NCI-H2196 (cell line): Measurements from ENCODE around the gene PIAS4.
"Not testable (repeated sequence)": the region's sequence is repeated elsewhere in the genome, so short reads cannot be mapped to it uniquely, and the experiment has no call there.

ENCODE experiments used
- DNase-seq: peaks from one replicate; lab custom pipeline; 2025; ENCODE audit not compliant: unreplicated experiment; lab: John Stamatoyannopoulos, UW

PIAS4 gene

DNA sequence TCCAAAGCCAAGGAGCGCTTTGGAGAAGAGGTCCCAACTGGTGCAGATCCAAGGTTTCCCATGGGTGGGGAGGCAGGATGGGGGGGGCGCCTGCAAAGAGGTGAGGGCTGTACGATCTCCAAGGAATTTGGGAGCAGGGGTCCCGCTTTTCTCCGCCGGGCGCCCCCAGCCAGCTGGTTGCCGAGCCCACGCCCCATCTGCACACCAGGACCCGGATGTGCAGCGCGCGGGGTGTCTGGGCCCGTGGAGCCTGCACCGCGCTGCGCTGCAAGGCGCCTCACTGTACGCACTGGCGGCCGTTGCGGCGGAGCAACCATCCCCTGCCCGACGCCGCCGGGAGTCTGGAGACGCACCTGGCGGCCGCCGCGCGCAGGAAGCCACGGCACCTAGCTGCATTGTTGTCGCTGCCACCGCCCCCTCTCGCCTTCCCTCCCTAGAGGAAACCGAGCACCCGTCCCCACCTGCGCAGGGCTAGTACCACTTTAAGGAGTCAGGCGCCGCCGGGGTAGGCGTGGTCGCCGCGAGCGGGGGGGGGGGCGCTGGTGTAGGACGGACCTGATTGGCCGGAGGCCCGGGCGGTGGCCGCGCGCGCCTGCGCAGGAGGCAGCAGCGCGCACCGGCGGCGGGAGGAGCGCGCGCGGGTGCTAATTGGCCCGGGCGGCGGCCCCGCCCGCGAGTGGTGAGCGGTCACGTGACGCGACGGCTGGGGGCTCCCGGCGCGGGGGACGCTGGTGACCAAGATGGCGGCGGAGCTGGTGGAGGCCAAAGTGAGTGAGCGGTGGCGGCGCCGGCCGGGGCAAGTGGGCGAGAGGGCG, at the start of gene PIAS4:
PIAS4 (plus strand) TSS at position 716 of the 815 bp plus-strand sequence; CDS start at position 741, 25 bp downstream.
- DNase-seq: peak; percentile 97

- no peak for DNase-seq
Measured at GRCh38 chr19:3958836-3959765, 48.4 kb upstream of the PIAS4 start.

DNA sequence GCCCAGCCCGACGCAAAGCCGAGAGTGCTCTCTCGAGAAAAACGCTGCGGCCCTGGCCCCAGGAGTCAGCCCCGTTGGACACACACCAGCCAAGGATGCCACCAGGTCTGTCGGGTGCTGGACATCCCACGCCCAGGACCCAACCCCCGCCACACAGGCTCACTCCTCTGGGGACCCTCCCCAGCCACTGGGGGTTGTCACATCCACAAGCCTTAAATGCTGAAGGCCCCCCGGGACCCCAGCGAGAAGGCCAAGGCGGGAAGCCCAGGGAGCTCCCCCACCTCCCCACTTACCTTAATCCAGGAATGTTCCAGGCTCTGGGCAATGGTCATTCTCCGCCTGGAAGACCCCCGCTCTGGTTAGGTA, 47.8 kb upstream of the PIAS4 start:
- no peak for DNase-seq

GRCh38 chr19:3961007-3961406, 46.5 kb upstream of the PIAS4 start:
- no peak for DNase-seq

DNA sequence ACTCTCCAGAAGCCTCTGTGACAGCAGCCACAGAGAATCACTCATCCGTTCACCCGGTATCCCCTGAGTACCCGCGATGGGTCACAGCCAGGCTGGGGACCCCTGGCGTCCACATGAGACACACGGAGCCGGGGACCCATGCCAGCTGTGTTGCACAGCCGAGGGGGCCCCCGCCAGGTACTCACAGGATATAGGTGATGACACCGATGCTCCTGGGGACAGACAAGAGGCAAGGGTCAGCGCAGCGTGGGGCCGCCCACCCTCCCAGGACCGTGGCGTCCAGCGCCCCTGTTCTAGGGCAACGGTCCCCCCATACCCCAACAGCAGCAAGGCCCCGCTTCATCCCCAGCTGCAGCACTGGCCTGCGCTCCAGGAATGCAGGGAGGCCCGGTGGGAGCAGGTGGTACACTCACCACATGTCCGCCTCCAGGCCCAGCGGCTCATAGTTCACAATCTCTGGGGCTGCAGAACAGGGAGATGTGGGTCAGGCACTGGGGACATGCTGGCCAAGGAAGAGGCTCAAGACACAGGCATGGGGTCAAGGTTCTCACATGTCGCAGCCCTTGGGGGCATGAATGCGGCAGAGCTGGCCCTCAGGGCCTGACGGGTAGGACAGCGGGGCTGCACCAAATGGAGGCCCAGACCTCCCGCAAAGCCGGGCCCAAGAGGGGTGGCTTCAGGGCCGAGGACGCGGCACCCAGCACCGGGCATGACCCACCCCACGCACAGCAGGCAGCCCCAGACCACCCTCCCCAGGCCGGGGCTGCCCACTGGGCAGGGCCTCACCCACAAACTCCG, 43.9 kb upstream of the PIAS4 start:
- no peak for DNase-seq

- DNase-seq: no peak
Measured at GRCh38 chr19:3964256-3965194, 43.0 kb upstream of the PIAS4 start.

- peak; percentile 41 for DNase-seq
Measured at GRCh38 chr19:3966051-3967017, 41.2 kb upstream of the PIAS4 start.

DNA sequence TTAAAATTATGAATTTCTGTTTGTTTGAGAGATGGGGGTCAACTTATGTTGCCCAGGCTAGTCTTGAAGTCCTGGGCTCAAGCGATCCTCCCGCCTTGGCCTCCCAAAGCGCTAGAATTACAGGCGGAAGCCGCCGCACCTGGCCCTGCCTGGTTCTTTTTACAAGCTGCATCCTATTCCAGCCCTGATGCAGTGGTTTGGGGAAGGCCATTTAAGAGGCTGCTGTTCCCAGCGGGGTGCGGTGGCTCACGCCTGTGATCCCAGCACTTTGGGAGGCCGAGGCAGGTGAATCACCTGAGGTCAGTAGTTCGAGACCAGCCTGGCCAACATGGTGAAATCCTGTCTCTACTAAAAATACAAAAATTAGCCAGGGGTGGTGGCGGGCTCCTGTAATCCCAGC, 39.6 kb upstream of the PIAS4 start:
- DNase-seq: not testable (repeated sequence)

DNA sequence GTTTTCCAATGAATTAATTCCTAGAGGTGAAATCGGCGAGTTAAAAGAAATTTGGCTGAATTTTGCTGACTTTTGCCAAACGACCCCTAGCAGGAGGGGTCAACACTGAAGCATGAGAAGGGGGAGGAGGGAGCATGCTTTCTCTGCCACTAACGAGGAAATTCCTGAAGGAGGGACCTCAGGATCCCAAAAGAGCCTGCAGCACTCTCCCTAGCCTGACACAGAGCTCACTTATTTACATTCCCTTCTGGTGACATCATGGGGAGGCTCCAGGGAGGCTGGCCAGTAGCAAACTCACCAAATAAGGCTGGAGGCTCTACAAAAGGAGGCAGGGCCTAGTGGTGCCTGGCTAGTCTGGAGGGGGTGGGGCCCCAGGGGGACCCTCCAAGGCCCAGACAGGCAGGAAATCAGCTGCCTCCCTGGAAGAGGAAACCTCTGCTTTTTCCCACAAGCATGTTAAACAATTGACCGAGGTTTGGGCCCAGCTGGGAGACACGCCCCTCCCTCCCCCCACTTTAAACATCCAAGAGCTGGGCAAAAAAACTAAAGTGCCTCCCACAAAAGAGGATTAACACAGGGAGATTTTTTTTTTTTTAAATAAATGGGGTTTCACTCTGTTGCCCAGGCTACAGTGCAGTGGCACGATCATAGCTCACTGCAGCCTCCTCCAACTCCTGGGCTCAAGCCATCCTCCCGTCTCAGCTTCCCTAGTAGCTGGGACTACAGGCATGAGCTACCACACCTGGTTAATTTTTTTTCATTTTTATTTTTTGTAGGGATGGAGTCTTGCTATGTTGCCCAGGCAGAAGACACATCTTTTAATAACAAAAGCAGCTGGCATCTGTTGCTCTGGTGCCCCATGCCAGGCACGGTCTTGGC, 38.7 kb upstream of the PIAS4 start:
- peak; percentile 94 for DNase-seq

DNA sequence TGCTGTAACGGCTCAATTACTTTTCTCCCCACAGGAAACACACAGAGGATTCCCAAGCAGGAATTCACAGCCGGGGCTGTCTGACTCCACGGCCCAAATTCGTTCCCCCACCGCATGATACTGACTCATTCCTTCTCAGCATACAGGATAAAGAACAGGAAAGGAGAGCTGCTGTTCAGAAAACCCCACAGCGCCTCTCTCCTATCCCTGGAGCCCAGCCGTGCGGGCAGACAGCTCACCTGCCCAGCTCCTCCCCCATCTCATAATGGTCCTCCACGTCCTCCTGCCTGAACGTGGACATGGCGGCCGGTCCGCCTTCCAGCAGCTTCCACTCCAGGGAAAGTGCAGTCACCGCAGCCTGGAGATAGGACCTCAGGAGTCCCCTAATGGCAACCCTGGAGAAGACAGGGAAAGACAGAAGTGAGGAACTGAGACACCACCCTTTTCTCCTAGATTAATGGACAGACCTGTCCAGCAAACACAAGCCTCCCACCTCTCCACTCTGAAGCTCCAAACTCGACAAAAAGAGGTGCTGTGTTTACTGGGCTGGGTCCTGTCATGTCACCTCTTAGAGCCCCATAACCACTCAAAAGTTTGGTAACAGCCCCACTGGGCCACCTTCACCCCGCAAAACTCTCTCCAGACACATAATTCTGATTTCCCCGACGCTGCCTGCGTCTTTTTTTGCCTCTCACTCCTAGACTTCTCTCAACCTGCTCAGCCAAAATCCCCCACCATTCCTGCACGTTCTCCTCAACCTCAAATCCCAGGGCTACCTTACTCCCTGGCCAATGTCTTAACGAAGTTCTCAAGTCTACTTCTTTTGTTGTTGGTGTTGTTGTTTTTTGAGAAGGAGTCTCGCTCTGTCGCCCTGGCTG, 37.9 kb upstream of the PIAS4 start:
- peak; percentile 47 for DNase-seq

GRCh38 chr19:3970313-3970807, 37.2 kb upstream of the PIAS4 start:
- no peak for DNase-seq

DNA sequence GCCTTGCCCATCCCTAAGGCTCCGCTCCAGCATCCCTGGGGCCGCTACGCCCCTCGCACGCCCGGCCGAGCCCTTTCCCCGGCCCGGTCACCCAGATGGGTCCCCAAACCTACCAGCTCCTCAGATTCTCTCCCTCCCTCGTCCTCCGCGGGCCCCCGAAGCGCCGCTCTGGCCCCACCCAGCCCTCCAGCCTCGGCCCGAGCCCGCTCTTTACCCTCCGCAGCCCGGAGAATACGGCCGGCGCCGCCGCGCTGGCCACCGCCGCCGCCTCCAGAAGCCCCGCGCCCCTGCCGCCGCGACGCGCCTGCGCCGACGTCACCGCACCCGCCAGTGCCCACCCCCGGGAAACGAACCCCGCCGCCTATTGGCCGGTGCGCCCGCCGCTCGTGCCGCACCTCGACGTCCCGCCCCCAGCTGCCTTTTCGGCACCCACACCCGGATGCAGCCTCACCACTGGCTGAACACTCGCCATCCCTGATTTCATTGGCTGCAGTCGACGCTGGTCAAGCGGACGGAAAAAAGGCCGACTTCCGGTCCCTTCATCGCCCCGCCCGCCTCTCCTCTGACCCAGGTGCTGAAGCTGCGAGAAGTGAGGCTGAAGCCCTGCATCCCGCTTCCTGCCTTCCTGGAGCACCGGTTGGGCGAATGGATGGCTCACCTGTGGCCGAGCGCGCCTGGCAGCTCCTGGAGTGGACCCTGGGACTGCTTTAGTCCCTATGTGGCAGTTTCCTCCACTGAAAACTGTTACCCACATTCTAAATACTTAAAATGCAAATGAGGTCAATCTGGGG, 36.5 kb upstream of the PIAS4 start, which contains the start of gene DAPK3:
DAPK3 (minus strand) TSS at position 292 of the 791 bp plus-strand sequence. CDS start 1,364 bp downstream, outside the sequence.
- DNase-seq: peak; percentile 98

GRCh38 chr19:3975144-3975543, 32.4 kb upstream of the PIAS4 start:
- no peak for DNase-seq

GRCh38 chr19:3975637-3976087, 31.9 kb upstream of the PIAS4 start:
- no peak for DNase-seq

- peak; percentile 44 for DNase-seq
Measured at GRCh38 chr19:3976495-3977241, 30.9 kb upstream of the PIAS4 start.
